Adrenal gland (tissue), 12 donors: ENCODE measurements around the gene ARL6IP4. TPM values are rescaled to one million over a fixed set of nuclear protein-coding genes. Genes with fewer than 3 reads are reported as not detected.

ENCODE experiments used
- DNase-seq, 7 donors: peaks; one replicate each; pipeline ENCODE4 v3.0.0-alpha.2; 2019 to 2020
- H3K27ac ChIP-seq, 5 donors: fragments of 200-600 bp; sonication (generic) in 4 of 5; 1 replicate in 3 of 5; 2 replicates in 2 of 5; pipeline versions ENCODE4 v1.5.1 to v1.8.0; 2016 to 2020; ENCODE audit warnings: mild to moderate bottlenecking in 1 of 5
- H3K27me3 ChIP-seq: fragments of 200-600 bp; 2 replicates; pipeline ENCODE4 v1.8.0; 2021
- H3K36me3 ChIP-seq, 2 donors: fragments of 200-600 bp; replicated peaks in 1 of 2; 1 replicate in 1 of 2; 2 replicates in 1 of 2; pipeline versions ENCODE4 v1.5.1 to v1.8.0; 2018 to 2022
- H3K4me1 ChIP-seq, 2 donors: fragments of 200-600 bp; replicated peaks in 1 of 2; 1 replicate in 1 of 2; 2 replicates in 1 of 2; pipeline versions ENCODE4 v1.5.1 to v1.8.0; 2018 to 2021
- H3K4me3 ChIP-seq, 4 donors: fragments of 200-600 bp; sonication (generic) in 3 of 4; one replicate each; pipeline ENCODE4 v1.5.1; 2016 to 2018
- H3K9me3 ChIP-seq, 3 donors: fragments of 200-600 bp; sonication (generic) in 1 of 3; replicated peaks in 1 of 3; 1 replicate in 2 of 3; 2 replicates in 1 of 3; pipeline versions ENCODE4 v1.5.1 to v1.8.0; 2016 to 2021
- CTCF ChIP-seq, 6 experiments: fragments of 450-650 bp in 4 of 6; fragments of 200-600 bp in 2 of 6; sonication (generic) in 1 of 6; IDR thresholded peaks; 1 replicate in 5 of 6; 2 replicates in 1 of 6; pipeline versions ENCODE4 v1.5.1 to v1.8.0; 2016 to 2021; ENCODE audit warnings: antibody characterized with exemption in 6 of 6, mild to moderate bottlenecking in 2 of 6, moderate library complexity in 1 of 6
- POLR2A ChIP-seq, 2 donors: fragments of 450-650 bp; IDR thresholded peaks; one replicate each; pipeline ENCODE4 v1.6.1; 2017; ENCODE audit warnings: antibody characterized with exemption in 2 of 2, mild to moderate bottlenecking in 2 of 2, moderate library complexity in 1 of 2
- WGBS, 4 donors: extraction: QIAGEN DNeasy Blood & Tissue Kit in 2 of 4; methylation state at CpG; one replicate each; pipeline versions ENCODE4 v1.1.5 to v1.1.7; 2013 to 2017; 5-methylcytosine and 5-hydroxymethylcytosine counted together
- intact Hi-C, 2 donors: fragments of 100-400 bp; cut with DNase I; formaldehyde crosslinking; loops; one replicate each; pipeline versions ENCODE4 v1.14.1 to v1.15.0; 2022 to 2023
- polyA plus RNA-seq, 3 donors: library from polyadenylated mRNA; stranded (reverse); fragments of 200-250 nt in 2 of 3; fragments of 350-450 nt in 1 of 3; fragmentation: Illumina TruSeq in 1 of 3; extraction: RNeasy Lipid Tissue Mini Kit (QIAGEN cat#74804) in 1 of 3; gene quantifications; one replicate each; pipeline ENCODE4 v1.2.3, GENCODE V29; 2013 to 2014
- total RNA-seq, 9 donors: library from RNA; depleted of rRNA in 4 of 9; stranded (reverse); fragments of >200 nt in 4 of 9; fragments of 120-200 nt in 1 of 9; fragmentation: NEBNext Ultra II Directional in 1 of 9; extraction: Animal tissue kit (Norgen Biotek cat#: 25700) in 1 of 9; gene quantifications; one replicate each; pipeline versions ENCODE4 v1.1.0 to v1.2.4, GENCODE V29; 2013 to 2023
- donor health status: healthy with polysubstance abuse.
- donor health status: Bipolar disorder and iron deficiency.
- donor health status: DM: yes; HTN: yes; CAD: no.
- donor health status: DM: no; HTN: no; CAD: no.
- donor health status: DM: no; HTN: no; CAD: no.
- donor health status: DM: yes; HTN: yes; CAD: no.

The ARL6IP4 gene
- total and polyA plus RNA-seq, 12 donors = 192 to 709 (median 296) TPM

GRCh38 chr12:122963941-122964265, 16.6 kb upstream of the ARL6IP4 start:
- Histone ChIP-seq H3K27ac (no peak overlapping the region), H3K36me3 (peaks cover 0 to 7% of the 10 kb centered on the region in 2 donors), H3K27me3 (no peaks in the 10 kb centered on the region), H3K4me1 (peaks cover 17 to 27% of the 10 kb centered on the region in 2 donors), H3K4me3 (no peak overlapping the region), H3K9me3 (no peaks in the 10 kb centered on the region)
- no peak for TF ChIP-seq POLR2A (IDR thresholded peaks at IDR 0.05)
- TF ChIP-seq CTCF (IDR thresholded peaks at IDR 0.05) = no peak
- 0 to 30% (median 29%) methylated on average over 2 to 8 of the region's 8 CpGs; no CpG with 5 or more reads in 1 of the 4 donors for WGBS, 4 donors
- intact Hi-C loops = no loop called here
- DNase-seq = peak in 5 of 7 donors; percentile 58 to 75 (median 69)

- TF ChIP-seq POLR2A (IDR thresholded peaks at IDR 0.05) (no peak), CTCF (IDR thresholded peaks at IDR 0.05) (no peak)
- Histone ChIP-seq H3K4me1 (peaks cover 17 to 27% of the 10 kb centered on the region in 2 donors), H3K27me3 (no peaks in the 10 kb centered on the region), H3K27ac (no peak overlapping the region), H3K36me3 (peaks cover 0 to 5% of the 10 kb centered on the region in 2 donors), H3K4me3 (no peak overlapping the region), H3K9me3 (no peaks in the 10 kb centered on the region)
- peak in 1 of 7 donors; percentile 26 for DNase-seq
- intact Hi-C loops = no loop called here
- WGBS, 4 donors = 71 to 83% (median 78%) methylated on average over 12 to 19 of the region's 19 CpGs
Observed at GRCh38 chr12:122964439-122965257, 15.8 kb upstream of the ARL6IP4 start.

- DNase-seq = peak in 2 of 7 donors; percentile 26
- no peaks in the 10 kb centered on the region for H3K27me3 ChIP-seq
- intact Hi-C loops = no loop called here
- WGBS, 4 donors = 22 to 64% (median 59%) methylated on average over 2 to 12 of the region's 12 CpGs
- no peaks in the 10 kb centered on the region for H3K36me3 ChIP-seq
- TF ChIP-seq CTCF (IDR thresholded peaks at IDR 0.05) (no peak), POLR2A (IDR thresholded peaks at IDR 0.05) (no peak)
- no peak overlapping the region for H3K27ac ChIP-seq
- H3K4me3 ChIP-seq = peak overlapping the region in 1 of 4 donors; percentile 89
- H3K9me3 ChIP-seq = no peaks in the 10 kb centered on the region
- peaks cover 17 to 27% of the 10 kb centered on the region in 2 donors for H3K4me1 ChIP-seq
Observed at GRCh38 chr12:122965321-122965751, 15.1 kb upstream of the ARL6IP4 start.

GRCh38 chr12:122965851-122966742, 14.4 kb upstream of the ARL6IP4 start, which contains the start of gene ABCB9:
Gene ABCB9, minus strand, starts transcription at chr12:122966463. Its CDS starts 6,228 bp downstream, at chr12:122960235.
- H3K4me1 ChIP-seq = peaks cover 17 to 27% of the 10 kb centered on the region in 2 donors
- TF ChIP-seq CTCF (IDR thresholded peaks at IDR 0.05) (no peak), POLR2A (IDR thresholded peaks at IDR 0.05) (peak in 1 of 2 donors; percentile 83)
- no peaks in the 10 kb centered on the region for H3K9me3 ChIP-seq
- H3K27me3 ChIP-seq = no peaks in the 10 kb centered on the region
- peak; percentile 96 to 97 (median 97) for DNase-seq
- 2 to 23% (median 3%) methylated on average over 5 to 55 of the region's 55 CpGs for WGBS, 4 donors
- intact Hi-C loops = no loop called here
- no peaks in the 10 kb centered on the region for H3K36me3 ChIP-seq
- H3K27ac ChIP-seq = peak within 1 kb of the TSS in 3 of 5 donors; percentile 32 to 73 (median 51)
- peak within 1 kb of the TSS in 2 of 4 donors; percentile 67 to 89 for H3K4me3 ChIP-seq
